Measurements from ENCODE around the gene NPAS3. TPM values are rescaled to one million over a fixed set of nuclear protein-coding genes. Genes with fewer than 3 reads are reported as not detected.

The NPAS3 gene
- total RNA-seq, 1 donor from 2014 or later, result 1.6 TPM

DNA sequence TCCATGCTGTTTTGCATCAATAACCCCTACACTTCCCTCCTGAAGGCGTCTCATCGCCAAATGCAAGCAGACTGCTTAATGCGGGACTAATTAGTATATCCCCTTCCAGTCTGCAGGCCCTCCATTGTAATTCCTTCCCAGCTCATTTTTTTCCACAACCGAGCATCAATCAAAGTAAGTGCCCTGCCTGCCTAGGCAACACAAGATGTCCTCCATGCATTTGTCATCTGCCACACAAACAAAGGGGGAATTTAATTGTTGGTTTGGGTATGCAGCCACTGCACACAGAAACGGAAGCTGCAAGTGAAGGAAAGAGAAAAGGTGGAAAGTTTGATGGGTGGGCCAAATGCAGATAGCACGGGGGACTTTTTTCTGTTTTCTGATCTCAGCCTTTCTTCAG is 844.2 kb downstream of the NPAS3 start:
- H3K27ac Mint-ChIP-seq (ENCODE audit: unreplicated experiment), result no peak overlapping the region

DNA sequence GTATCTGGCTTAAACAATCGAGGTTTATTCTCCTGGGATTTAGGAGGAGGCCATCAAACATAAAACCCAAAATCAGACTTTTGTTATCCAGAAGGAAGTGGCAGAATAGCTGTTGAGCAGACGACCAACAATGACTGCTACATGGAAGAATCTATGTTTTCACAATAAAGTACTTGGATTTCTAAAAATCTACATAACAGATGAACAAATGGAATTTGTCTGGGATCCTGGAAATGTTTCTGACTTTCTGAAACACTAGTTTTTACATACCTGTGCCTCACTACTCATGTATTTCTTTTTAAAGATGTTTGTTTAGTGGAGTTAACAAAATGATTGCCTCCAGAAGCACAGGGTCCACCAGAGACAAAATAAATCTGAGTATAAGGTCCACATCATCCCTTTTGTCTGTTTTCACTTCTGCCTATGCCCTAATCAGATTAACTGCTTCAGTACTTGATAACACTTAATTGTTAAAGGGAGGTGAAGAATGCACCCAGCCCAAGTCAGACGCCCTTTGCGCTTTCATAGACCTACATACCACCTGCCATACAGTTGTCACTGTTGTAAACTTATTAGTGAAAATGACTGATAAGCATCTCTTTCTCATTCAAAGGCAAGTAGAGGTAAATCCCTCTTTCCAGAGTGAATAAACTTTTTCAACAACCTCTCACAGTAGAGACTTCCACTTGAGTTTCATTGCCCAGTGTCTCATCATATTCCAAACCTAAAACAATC is 847.6 kb downstream of the NPAS3 start:
- H3K27me3 Mint-ChIP-seq (ENCODE audit: unreplicated experiment), result no peaks in the 10 kb centered on the region
- TF ChIP-seq, protein P1, sequence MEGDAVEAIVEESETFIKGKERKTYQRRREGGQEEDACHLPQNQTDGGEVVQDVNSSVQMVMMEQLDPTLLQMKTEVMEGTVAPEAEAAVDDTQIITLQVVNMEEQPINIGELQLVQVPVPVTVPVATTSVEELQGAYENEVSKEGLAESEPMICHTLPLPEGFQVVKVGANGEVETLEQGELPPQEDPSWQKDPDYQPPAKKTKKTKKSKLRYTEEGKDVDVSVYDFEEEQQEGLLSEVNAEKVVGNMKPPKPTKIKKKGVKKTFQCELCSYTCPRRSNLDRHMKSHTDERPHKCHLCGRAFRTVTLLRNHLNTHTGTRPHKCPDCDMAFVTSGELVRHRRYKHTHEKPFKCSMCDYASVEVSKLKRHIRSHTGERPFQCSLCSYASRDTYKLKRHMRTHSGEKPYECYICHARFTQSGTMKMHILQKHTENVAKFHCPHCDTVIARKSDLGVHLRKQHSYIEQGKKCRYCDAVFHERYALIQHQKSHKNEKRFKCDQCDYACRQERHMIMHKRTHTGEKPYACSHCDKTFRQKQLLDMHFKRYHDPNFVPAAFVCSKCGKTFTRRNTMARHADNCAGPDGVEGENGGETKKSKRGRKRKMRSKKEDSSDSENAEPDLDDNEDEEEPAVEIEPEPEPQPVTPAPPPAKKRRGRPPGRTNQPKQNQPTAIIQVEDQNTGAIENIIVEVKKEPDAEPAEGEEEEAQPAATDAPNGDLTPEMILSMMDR (IDR thresholded peaks at IDR 0.05; ENCODE audit: unreplicated experiment), result no peak
- no peak overlapping the region for H3K4me3 Mint-ChIP-seq (ENCODE audit: unreplicated experiment)
- H3K27ac Mint-ChIP-seq (ENCODE audit: unreplicated experiment), result no peak overlapping the region
- DNase-seq (ENCODE audit: low spot score), result no peak
- peaks cover 11% of the 10 kb centered on the region for H3K4me1 Mint-ChIP-seq (ENCODE audit: unreplicated experiment)
- no peaks in the 10 kb centered on the region for H3K36me3 Mint-ChIP-seq (ENCODE audit: low read depth, unreplicated experiment)
- H3K9me3 Mint-ChIP-seq (ENCODE audit: unreplicated experiment), result no peaks in the 10 kb centered on the region

More for the DNA sequence above, 844.2 kb downstream of the NPAS3 start:
- H3K9me3 Mint-ChIP-seq (ENCODE audit: unreplicated experiment), result no peaks in the 10 kb centered on the region
- H3K36me3 Mint-ChIP-seq (ENCODE audit: low read depth, unreplicated experiment), result no peaks in the 10 kb centered on the region
- no peak for DNase-seq (ENCODE audit: low spot score)
- H3K4me3 Mint-ChIP-seq (ENCODE audit: unreplicated experiment), result no peak overlapping the region
- peaks cover under 1% of the 10 kb centered on the region for H3K4me1 Mint-ChIP-seq (ENCODE audit: unreplicated experiment)
- TF ChIP-seq, protein P1 (IDR thresholded peaks at IDR 0.05; ENCODE audit: unreplicated experiment), result no peak
- H3K27me3 Mint-ChIP-seq (ENCODE audit: unreplicated experiment), result no peaks in the 10 kb centered on the region

DNA sequence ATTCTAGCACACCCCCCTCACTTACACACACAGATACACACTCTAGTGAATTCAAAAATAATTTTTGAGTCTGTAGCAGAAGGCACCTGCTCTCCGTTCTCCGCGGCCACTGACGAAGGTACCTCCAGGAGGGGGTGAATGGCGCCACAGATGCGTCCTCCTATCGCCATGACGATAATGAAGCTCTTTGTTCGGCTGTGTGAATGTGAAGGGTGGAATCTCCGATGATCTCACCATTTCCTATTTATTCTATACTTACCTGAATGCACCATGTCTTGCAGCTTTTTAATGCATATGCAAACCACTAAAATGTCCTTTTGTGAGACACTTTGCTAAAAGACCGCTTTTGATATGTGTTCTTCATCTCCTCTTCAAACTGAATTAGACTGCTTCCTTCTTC is 849.5 kb downstream of the NPAS3 start:
- no peaks in the 10 kb centered on the region for H3K36me3 Mint-ChIP-seq (ENCODE audit: low read depth, unreplicated experiment)
- TF ChIP-seq, protein P1 (IDR thresholded peaks at IDR 0.05; ENCODE audit: unreplicated experiment), result no peak
- H3K9me3 Mint-ChIP-seq (ENCODE audit: unreplicated experiment), result no peaks in the 10 kb centered on the region
- no peak overlapping the region for H3K4me3 Mint-ChIP-seq (ENCODE audit: unreplicated experiment)
- peaks cover 18% of the 10 kb centered on the region for H3K4me1 Mint-ChIP-seq (ENCODE audit: unreplicated experiment)
- no peak for DNase-seq (ENCODE audit: low spot score)
- no peak overlapping the region for H3K27ac Mint-ChIP-seq (ENCODE audit: unreplicated experiment)
- no peaks in the 10 kb centered on the region for H3K27me3 Mint-ChIP-seq (ENCODE audit: unreplicated experiment)

DNA sequence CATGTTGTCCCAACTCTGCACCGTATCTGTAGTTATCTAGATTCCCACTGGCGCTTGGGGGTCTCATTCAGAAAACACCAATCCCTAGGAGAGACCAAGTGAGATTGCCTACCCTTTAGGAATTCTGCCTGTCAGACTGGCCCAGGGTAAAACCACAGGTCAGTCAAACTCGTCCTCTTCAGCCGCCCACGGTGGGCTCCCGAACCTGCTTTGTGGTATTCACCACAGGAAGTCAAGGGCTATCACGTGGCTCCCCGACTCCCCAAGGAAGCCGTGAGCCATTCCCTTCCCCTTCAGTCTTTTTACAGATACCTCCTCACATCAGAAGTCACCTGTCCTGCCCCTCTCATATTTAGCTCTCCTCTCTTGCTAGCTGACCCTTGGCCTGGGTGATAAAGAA is 852.3 kb downstream of the NPAS3 start:
- Mint-ChIP-seq H3K9me3 (ENCODE audit: unreplicated experiment) (no peaks in the 10 kb centered on the region), H3K36me3 (ENCODE audit: low read depth, unreplicated experiment) (no peaks in the 10 kb centered on the region), H3K27ac (ENCODE audit: unreplicated experiment) (no peak overlapping the region), H3K27me3 (ENCODE audit: unreplicated experiment) (peaks cover 2% of the 10 kb centered on the region), H3K4me3 (ENCODE audit: unreplicated experiment) (no peak overlapping the region), H3K4me1 (ENCODE audit: unreplicated experiment) (peaks cover 18% of the 10 kb centered on the region)
- DNase-seq (ENCODE audit: low spot score), result no peak
- TF ChIP-seq, protein P1 (IDR thresholded peaks at IDR 0.05; ENCODE audit: unreplicated experiment), result no peak

DNA sequence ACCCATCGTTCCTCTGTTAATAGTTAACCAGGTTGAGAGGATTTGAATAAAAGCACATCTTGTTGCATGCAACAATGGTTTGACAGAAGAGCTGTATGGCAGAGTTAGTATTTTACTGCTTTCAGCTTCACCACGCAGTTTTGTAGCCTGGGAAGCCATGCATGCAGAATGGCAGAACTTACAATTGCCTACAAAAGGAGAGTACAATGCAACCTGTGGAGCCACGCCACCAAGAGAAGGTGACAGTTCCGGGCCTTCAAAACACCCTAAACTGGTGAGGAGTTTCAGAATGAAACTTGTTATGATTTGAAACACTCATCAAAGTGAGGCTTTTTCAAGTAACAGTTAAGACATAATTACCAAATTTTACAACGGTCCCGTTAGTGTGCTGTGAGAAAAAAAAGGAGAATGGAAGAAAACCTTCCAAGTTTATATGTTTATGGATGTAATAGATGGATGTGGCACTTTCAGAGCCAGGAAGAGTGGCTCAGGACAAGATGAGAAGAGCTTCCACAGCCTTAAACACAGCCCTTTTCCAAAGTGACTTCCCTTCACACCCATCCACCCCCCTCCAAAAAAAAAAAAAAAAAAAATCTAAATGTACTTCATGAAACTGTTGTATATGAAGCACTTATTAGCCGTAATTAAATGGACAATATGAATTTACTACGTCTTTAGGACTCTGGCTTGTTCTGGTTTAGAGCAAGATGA is 853.5 kb downstream of the NPAS3 start:
- no peaks in the 10 kb centered on the region for H3K9me3 Mint-ChIP-seq (ENCODE audit: unreplicated experiment)
- TF ChIP-seq, protein P1 (IDR thresholded peaks at IDR 0.05; ENCODE audit: unreplicated experiment), result no peak
- no peak for DNase-seq (ENCODE audit: low spot score)
- peaks cover 2% of the 10 kb centered on the region for H3K27me3 Mint-ChIP-seq (ENCODE audit: unreplicated experiment)
- no peak overlapping the region for H3K27ac Mint-ChIP-seq (ENCODE audit: unreplicated experiment)
- H3K4me3 Mint-ChIP-seq (ENCODE audit: unreplicated experiment), result no peak overlapping the region
- H3K4me1 Mint-ChIP-seq (ENCODE audit: unreplicated experiment), result peaks cover 18% of the 10 kb centered on the region
- no peaks in the 10 kb centered on the region for H3K36me3 Mint-ChIP-seq (ENCODE audit: low read depth, unreplicated experiment)
